ENCODE data around the gene GATA3.

DNA sequence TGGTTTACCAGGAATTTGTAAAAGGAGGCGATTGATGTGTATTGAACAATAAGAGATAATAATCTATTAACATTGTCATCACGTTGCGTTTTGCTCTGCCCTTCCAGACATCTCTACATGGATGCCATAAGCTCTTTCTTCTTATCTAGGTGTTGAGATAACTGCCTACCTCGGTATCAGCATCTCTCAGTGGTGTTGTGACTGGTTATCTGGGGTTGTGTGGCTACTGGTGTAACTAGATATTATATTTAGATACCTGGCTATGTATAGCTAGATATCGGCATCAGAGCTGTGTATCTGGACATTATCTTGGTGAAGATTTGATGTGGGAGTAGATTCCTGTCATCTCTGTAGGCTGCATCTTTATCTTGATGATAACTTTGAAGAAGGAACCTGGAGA lies 17.2 kb downstream of the GATA3 start:
- TF ChIP-seq EZH2 (IDR thresholded peaks at IDR 0.05): no peak
- TF ChIP-seq POLR2AphosphoS5 (IDR thresholded peaks at IDR 0.05; ENCODE audit: borderline replicate concordance, low read depth, low read length): no peak
- TF ChIP-seq FOXP2 (optimal IDR thresholded peaks at IDR 0.05; ENCODE audit: control extremely low read depth, extremely low read length, insufficient read depth): no peak

Data from SK-N-MC (cell line).